ENCODE results near the gene UACA.

The UACA gene

GRCh38 chr15:70775160-70775559, 11.8 kb upstream of the UACA start:
- DNase-seq (ENCODE audit: low read depth in 2 of 2), result peak; percentile 72 to 89
- no peak for TF ChIP-seq CTCF (IDR thresholded peaks at IDR 0.05; ENCODE audit: low read depth, low read length)
- no peak overlapping the region for H3K4me3 ChIP-seq (replicated peaks in 1 of 2; ENCODE audit: low read depth in 2 of 2, low read length in 2 of 2)

DNA sequence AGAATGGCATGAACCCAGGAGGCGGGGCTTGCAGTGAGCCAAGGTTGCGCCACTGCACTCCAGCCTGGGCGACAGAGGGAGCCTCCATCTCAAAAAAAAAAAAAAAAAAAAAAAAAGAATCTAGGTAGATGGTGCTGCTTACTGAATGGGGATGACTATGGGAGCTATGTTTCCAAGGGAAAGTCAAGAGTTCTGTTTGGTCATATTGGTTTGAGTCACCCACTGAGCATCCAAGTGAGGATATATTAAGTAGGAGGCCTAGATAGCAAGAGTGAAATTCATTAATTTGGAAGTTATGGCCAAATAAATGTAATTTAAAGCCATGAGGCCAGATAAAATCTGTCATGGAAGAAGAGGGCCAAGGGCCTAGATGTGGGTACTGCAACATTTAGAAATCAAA, 9.0 kb upstream of the UACA start:
- no peak for DNase-seq (ENCODE audit: low read depth in 2 of 2)
- TF ChIP-seq CTCF (IDR thresholded peaks at IDR 0.05; ENCODE audit: low read depth, low read length), result no peak
- H3K4me3 ChIP-seq (replicated peaks in 1 of 2; ENCODE audit: low read depth in 2 of 2, low read length in 2 of 2), result no peak overlapping the region

DNA sequence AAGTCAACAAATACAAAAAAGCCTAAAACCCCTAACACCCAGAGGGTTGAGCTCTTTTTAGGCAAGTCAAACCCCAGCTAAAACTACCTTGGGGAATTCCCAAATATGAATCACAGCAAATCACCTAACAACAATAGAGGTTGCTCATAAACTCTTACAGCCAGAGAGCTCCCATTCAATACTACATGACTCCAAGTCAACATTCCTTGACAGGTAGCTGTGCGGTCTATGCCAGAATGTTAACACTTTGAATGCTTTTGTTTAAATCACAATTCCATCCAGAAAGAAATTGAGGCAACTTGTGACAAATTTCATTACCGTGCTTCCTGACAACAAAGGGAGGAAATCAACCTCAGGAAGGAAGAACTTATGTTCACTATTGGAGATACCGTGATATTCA, 7.5 kb upstream of the UACA start:
- TF ChIP-seq CTCF (IDR thresholded peaks at IDR 0.05; ENCODE audit: low read depth, low read length), result no peak
- no peak overlapping the region for H3K4me3 ChIP-seq (replicated peaks in 1 of 2; ENCODE audit: low read depth in 2 of 2, low read length in 2 of 2)
- DNase-seq (ENCODE audit: low read depth in 2 of 2), result peak in 1 of 2 donors; percentile 60

- TF ChIP-seq CTCF (IDR thresholded peaks at IDR 0.05; ENCODE audit: low read depth, low read length), result no peak
- DNase-seq (ENCODE audit: low read depth in 2 of 2), result no peak
- no peak overlapping the region for H3K4me3 ChIP-seq (replicated peaks in 1 of 2; ENCODE audit: low read depth in 2 of 2, low read length in 2 of 2)
Measured at GRCh38 chr15:70768257-70768883, 5.0 kb upstream of the UACA start.

DNA sequence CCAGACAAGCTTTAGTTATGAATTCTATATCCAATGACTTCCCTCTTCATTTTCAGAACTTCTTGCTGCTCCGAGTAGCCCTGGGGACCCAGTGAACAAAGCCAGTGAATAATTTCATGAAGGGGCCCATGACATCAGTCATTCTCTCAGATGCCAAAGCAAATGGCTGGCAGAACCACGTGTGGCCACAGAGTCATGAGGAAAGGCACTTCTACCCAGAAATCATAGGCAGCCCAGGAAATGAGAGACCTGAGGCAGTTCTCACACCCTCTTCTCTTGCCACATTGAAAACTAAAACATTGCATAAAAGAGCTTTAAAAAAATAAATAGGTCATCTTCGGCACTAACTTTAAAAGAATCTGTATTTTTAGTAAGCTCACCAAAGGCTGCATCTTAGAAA, 4.3 kb upstream of the UACA start:
- DNase-seq (ENCODE audit: low read depth in 2 of 2), result no peak
- no peak for TF ChIP-seq CTCF (IDR thresholded peaks at IDR 0.05; ENCODE audit: low read depth, low read length)
- H3K4me3 ChIP-seq (replicated peaks in 1 of 2; ENCODE audit: low read depth in 2 of 2, low read length in 2 of 2), result no peak overlapping the region

- no peak overlapping the region for H3K4me3 ChIP-seq (replicated peaks in 1 of 2; ENCODE audit: low read depth in 2 of 2, low read length in 2 of 2)
- DNase-seq (ENCODE audit: low read depth in 2 of 2), result no peak
- no peak for TF ChIP-seq CTCF (IDR thresholded peaks at IDR 0.05; ENCODE audit: low read depth, low read length)
Measured at GRCh38 chr15:70766597-70766996, 3.2 kb upstream of the UACA start.
